Measurements from ENCODE around the gene CDH11. TPM values are rescaled to one million over a fixed set of nuclear protein-coding genes. Genes with fewer than 3 reads are reported as not detected.

Gene CDH11
- total and polyA plus RNA-seq, 10 of the 15 experiments (the other 5 are each of a cell fraction or from before 2014, with no cell fraction given): 0.31 to 9.7 (median 0.87) TPM

- in situ Hi-C loops (cut with MboI): no loop called here
- SMC1A ChIA-PET (ENCODE audit: uncharacterized antibody, unreplicated experiment): no interaction called here
- Histone ChIP-seq H2AFZ (ENCODE audit: control insufficient read depth, low read depth, low read length) (no peak overlapping the region), H3K4me3 (no peak overlapping the region), H3K4me1 (ENCODE audit: control insufficient read depth, insufficient read depth, low read length) (no peaks in the 10 kb centered on the region), H3K79me2 (ENCODE audit: control insufficient read depth, insufficient read depth, low read length) (no peaks in the 10 kb centered on the region), H3K27ac (ENCODE audit: control insufficient read depth, insufficient read depth) (no peak overlapping the region), H3K36me3 (ENCODE audit: control insufficient read depth in 2 of 2, insufficient read depth in 2 of 2, low read length in 1 of 2) (no peaks in the 10 kb centered on the region), H3K4me2 (ENCODE audit: control insufficient read depth, insufficient read depth) (no peak overlapping the region), H3K9me3 (replicated peaks; ENCODE audit: control insufficient read depth, insufficient read depth, low read length) (no peaks in the 10 kb centered on the region), H4K20me1 (ENCODE audit: control insufficient read depth, insufficient read depth) (no peaks in the 10 kb centered on the region), H3K9ac (ENCODE audit: control insufficient read depth, insufficient read depth, low read length) (no peak overlapping the region), H3K27me3 (replicated peaks in 1 of 2; ENCODE audit: control insufficient read depth in 2 of 2, insufficient read depth in 2 of 2, low read length in 1 of 2) (no peaks in the 10 kb centered on the region)
- ATAC-seq (no peak), DNase-seq (ENCODE audit: low read depth, low spot score) (no peak), FAIRE-seq (no peak)
- intact Hi-C loops (cut with micrococcal nuclease; ENCODE audit: unreplicated experiment): no loop called here
- CTCF ChIA-PET: no interaction called here
- RAD21 ChIA-PET (ENCODE audit: unreplicated experiment): no interaction called here
- POLR2A ChIA-PET: no interaction called here
- 3% methylated on average over 4 of the region's 4 CpGs for WGBS (ENCODE audit: insufficient coverage, insufficient replicate concordance, low lambda C conversion rate, missing lambda C conversion rate)
- no TSS peak for BruUV-seq (replicated peaks)
- TF ChIP-seq ZNF217 (IDR thresholded peaks at IDR 0.05) (no peak), PKNOX1 (IDR thresholded peaks at IDR 0.05) (no peak)
- TF ChIP-seq, protein P1, sequence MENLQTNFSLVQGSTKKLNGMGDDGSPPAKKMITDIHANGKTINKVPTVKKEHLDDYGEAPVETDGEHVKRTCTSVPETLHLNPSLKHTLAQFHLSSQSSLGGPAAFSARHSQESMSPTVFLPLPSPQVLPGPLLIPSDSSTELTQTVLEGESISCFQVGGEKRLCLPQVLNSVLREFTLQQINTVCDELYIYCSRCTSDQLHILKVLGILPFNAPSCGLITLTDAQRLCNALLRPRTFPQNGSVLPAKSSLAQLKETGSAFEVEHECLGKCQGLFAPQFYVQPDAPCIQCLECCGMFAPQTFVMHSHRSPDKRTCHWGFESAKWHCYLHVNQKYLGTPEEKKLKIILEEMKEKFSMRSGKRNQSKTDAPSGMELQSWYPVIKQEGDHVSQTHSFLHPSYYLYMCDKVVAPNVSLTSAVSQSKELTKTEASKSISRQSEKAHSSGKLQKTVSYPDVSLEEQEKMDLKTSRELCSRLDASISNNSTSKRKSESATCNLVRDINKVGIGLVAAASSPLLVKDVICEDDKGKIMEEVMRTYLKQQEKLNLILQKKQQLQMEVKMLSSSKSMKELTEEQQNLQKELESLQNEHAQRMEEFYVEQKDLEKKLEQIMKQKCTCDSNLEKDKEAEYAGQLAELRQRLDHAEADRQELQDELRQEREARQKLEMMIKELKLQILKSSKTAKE (IDR thresholded peaks at IDR 0.05; ENCODE audit: low read depth, poor library complexity, severe bottlenecking): no peak
Observed at GRCh38 chr16:65069065-65069464, 52.8 kb downstream of the CDH11 start.

DNA sequence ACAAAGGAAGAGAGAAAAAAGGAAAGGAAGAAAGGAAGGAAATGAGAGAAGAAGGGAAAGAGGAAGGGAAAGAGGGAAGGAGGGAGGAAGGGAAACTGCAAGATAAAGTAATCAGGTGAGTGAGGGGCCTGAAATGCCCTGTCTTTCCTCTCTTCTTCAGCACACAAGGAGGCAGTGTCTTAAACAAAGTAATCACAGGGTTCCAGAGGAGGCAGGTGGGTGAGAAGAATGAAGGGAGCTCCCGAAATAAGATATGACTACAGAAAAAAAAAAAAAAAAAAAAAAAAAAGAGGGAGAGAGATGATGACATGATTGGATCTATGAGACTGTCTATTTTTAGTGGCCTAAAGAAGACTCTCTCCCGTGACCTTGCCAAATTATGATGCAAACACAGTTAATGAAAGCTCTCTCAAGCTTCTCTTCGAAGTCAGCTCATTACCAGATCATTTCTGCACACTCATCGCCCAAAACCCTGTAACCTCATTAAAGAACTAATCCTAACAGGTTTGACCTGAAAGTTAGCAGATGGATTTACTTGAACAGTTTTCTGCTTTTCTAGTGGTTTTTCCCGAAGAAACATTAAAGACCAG, 53.6 kb downstream of the CDH11 start:
- H3K79me2 ChIP-seq (ENCODE audit: control insufficient read depth, insufficient read depth, low read length): no peaks in the 10 kb centered on the region
- no peak overlapping the region for H3K4me2 ChIP-seq (ENCODE audit: control insufficient read depth, insufficient read depth)
- ChIA-PET RAD21 (ENCODE audit: unreplicated experiment) (no interaction called here), POLR2A (no interaction called here), CTCF (no interaction called here), SMC1A (ENCODE audit: uncharacterized antibody, unreplicated experiment) (no interaction called here)
- in situ Hi-C loops (cut with MboI) (no loop called here), intact Hi-C loops (cut with micrococcal nuclease; ENCODE audit: unreplicated experiment) (no loop called here)
- BruUV-seq (replicated peaks): no TSS peak
- no peaks in the 10 kb centered on the region for H4K20me1 ChIP-seq (ENCODE audit: control insufficient read depth, insufficient read depth)
- no peak overlapping the region for H2AFZ ChIP-seq (ENCODE audit: control insufficient read depth, low read depth, low read length)
- H3K4me3 ChIP-seq: no peak overlapping the region
- no peaks in the 10 kb centered on the region for H3K27me3 ChIP-seq (replicated peaks in 1 of 2; ENCODE audit: control insufficient read depth in 2 of 2, insufficient read depth in 2 of 2, low read length in 1 of 2)
- no peaks in the 10 kb centered on the region for H3K4me1 ChIP-seq (ENCODE audit: control insufficient read depth, insufficient read depth, low read length)
- FAIRE-seq (no peak), DNase-seq (ENCODE audit: low read depth, low spot score) (no peak), ATAC-seq (no peak)
- no peak overlapping the region for H3K27ac ChIP-seq (ENCODE audit: control insufficient read depth, insufficient read depth)
- no peak overlapping the region for H3K9ac ChIP-seq (ENCODE audit: control insufficient read depth, insufficient read depth, low read length)
- WGBS (ENCODE audit: insufficient coverage, insufficient replicate concordance, low lambda C conversion rate, missing lambda C conversion rate): 0% methylated on average over 4 of the region's 5 CpGs
- no peaks in the 10 kb centered on the region for H3K36me3 ChIP-seq (ENCODE audit: control insufficient read depth in 2 of 2, insufficient read depth in 2 of 2, low read length in 1 of 2)
- no peaks in the 10 kb centered on the region for H3K9me3 ChIP-seq (replicated peaks; ENCODE audit: control insufficient read depth, insufficient read depth, low read length)
- TF ChIP-seq, protein P1 (IDR thresholded peaks at IDR 0.05; ENCODE audit: low read depth, poor library complexity, severe bottlenecking): no peak
- no peak for TF ChIP-seq POLR2AphosphoS5 (IDR thresholded peaks at IDR 0.05; ENCODE audit: low read length)
- TF ChIP-seq USF2 (IDR thresholded peaks at IDR 0.05; ENCODE audit: borderline replicate concordance, low read depth, low read length): no peak
- TF ChIP-seq ZZZ3 (IDR thresholded peaks at IDR 0.05; ENCODE audit: control insufficient read depth, insufficient read length, low read depth): no peak
- TF ChIP-seq E4F1 (IDR thresholded peaks at IDR 0.05; ENCODE audit: borderline replicate concordance, partially characterized antibody): no peak

Measured in GM12878 (cell line).